Fibroblast of pulmonary artery (primary cell): ENCODE measurements around the gene APOL1.
A peak's percentile ranks its signal among the peaks of the same experiment; 100 is the strongest.

Source experiments
- DNase-seq: peaks from one replicate; pipeline ENCODE4 v3.0.0-alpha.2; 2010; ENCODE audit warnings: low read depth
- H3K4me3 ChIP-seq: replicated peaks from 2 replicates; pipeline ENCODE4 v1.5.1; 2011; ENCODE audit warnings: low read depth, mild to moderate bottlenecking, control low read depth, low read length, moderate library complexity
- TF ChIP-seq, protein P1 (sequence below): IDR thresholded peaks from 2 replicates; pipeline ENCODE4 v1.5.1; 2011; ENCODE audit warnings: mild to moderate bottlenecking, control low read depth, low read length, inconsistent platforms; ENCODE audit errors: missing control alignments

APOL1 gene

DNA sequence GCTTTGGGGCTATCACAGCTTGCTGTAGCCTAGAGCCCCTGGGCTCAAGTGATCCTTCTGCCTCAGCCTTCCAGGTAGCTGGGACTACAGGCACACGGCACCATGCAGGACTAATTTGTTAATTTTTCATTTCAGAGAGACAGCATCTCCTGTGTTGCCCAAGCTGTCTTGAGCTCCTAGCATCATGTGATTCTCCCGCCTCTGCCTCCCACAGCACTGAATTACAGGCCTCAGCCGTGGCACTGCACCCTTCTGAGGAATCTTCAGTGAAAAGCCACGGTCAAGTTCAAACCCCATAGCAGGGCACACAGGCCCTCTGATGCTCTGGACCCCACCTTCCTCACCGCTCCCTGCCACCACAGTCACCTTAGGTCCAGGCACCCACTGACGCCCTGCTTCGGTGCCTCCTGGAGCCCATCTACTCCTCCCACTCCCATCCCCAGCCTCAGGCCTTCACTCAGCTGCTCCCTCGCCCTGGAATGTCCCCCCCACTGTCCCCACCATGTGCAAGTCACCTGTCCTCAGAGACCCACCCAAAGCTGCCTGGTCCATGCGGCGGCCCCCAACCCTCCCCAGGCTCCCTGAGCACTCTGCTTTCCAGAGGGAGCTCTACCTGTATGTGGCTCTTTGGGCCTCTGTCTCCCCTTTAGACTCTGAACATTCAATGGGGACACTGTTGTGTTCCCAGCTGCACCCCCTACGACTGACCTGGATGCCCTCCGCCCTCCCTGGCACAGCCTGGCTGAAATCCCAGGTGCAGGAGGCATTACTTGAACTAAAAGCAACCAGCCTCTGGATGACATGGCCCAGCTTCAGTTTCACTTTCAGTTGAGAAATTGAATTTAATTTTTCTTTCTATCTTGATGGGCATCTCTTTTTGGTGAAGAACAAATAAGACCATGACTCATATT is 15.2 kb upstream of the APOL1 start:
- DNase-seq = peak; percentile 24
- peak overlapping the region; percentile 65 for H3K4me3 ChIP-seq
- TF ChIP-seq, protein P1, sequence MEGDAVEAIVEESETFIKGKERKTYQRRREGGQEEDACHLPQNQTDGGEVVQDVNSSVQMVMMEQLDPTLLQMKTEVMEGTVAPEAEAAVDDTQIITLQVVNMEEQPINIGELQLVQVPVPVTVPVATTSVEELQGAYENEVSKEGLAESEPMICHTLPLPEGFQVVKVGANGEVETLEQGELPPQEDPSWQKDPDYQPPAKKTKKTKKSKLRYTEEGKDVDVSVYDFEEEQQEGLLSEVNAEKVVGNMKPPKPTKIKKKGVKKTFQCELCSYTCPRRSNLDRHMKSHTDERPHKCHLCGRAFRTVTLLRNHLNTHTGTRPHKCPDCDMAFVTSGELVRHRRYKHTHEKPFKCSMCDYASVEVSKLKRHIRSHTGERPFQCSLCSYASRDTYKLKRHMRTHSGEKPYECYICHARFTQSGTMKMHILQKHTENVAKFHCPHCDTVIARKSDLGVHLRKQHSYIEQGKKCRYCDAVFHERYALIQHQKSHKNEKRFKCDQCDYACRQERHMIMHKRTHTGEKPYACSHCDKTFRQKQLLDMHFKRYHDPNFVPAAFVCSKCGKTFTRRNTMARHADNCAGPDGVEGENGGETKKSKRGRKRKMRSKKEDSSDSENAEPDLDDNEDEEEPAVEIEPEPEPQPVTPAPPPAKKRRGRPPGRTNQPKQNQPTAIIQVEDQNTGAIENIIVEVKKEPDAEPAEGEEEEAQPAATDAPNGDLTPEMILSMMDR = no peak

DNA sequence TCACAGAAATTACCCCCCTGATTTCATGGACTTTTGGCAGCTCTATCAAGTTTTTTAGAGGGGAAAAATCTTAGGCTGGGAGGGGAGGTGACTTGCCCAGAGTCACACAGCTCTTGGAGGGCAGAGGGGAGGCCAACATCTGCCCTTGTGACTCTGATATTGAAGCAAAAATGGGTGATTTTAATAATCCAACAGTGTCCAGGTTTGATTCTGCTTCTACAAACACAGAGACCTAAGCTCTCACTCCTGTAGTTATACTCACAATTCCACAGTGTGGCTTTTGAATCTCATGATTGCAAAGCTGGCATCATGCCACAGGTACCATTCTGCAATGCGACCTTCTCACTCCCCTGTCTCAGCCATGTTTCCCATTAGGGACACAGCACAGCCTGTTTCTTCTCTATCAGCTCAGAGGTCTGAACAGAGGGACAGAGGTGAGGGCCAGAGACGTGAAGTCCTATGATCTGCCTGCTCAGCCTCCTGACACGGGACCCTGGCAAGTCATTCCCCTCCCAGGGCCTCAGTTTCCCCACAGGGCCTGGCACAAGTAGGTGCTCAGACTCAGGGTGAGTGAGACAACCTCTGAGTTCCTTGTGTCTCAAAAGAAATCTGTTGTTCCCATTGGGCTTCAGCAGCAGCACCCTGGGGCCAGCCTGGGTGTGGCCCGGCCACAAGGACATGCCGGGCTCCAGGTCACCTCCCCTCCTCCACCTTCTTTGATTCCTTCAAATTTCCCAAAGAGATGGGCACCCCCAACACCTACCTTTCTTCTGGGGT is 14.4 kb upstream of the APOL1 start:
- TF ChIP-seq, protein P1 = no peak
- H3K4me3 ChIP-seq = peak overlapping the region; percentile 65
- peak; percentile 26 for DNase-seq

DNA sequence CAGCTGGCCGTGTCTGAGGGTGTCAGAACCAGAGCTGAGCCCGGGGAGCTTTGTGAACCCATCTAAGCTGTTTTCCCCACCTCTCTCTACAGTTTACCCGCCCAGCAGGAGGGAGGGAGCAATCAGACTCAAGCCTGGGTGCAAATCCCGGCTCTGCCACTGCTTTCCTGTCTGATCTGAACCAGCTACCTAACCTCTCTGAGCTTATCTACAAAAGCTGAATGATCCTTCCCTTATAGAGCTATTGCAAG is 13.9 kb upstream of the APOL1 start:
- TF ChIP-seq, protein P1 = no peak
- peak overlapping the region; percentile 65 for H3K4me3 ChIP-seq
- DNase-seq = no peak

DNA sequence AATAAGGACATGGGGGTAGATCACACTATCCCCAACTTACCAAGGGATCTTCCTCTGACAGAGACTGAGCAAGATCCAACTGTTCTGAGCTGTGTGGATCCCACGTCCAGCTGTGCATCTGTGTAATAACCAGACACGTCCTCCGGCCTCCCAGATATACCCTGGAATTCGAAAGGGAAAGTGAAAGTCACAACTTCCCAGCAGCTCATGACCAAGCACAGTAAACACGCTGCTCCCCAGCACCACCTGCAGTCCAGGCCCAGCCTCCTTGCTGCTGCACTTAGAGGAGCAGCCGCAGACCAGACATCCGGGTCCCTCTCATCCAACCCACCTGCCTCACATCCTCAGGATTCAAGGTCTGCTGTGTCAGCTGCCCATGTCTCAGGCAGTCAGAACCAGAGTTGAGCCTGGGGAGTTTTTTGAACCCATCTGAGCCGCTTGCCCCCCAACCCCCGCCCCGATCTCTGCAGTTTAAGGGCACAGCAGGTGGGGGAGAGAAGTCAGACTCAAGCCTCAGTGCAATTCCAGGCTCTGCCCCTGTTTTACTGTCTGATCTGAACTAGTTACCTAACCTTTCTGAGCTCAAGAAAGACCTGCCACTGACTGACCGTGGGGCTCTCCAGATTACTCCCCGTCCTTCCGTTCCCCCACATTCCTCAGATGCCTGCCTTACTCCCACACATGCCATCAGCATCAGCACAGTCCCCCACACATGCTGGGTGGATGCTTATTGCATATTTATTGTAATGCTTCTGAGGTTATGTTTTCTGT is 13.3 kb upstream of the APOL1 start, which contains the start of gene APOL2:
APOL2 (minus strand) TSS at position 127 of the 771 bp plus-strand sequence. CDS start 6,365 bp downstream, outside the sequence.
- DNase-seq = peak; percentile 93
- peak within 1 kb of the TSS; percentile 65 for H3K4me3 ChIP-seq
- TF ChIP-seq, protein P1 = peak; percentile 74

DNA sequence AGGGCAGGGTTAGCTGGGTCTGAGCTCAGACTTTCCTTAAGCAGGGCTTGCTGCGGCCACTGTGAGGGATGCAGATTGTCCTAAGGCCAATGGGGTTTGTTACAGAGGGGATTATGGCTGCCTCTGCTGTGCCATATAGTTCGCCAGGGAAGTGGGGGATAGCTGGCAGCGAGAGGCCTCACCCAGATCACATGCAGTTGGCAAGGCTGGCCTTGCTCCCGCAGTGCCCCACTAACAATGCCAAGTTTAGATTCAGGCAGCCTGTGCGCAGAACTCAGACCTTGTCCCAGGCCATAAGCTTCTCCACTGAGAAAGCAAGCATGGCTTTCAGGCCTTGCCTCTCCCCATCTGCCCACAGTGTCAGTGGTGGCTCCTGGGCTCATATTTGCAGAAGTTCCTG is 8.9 kb upstream of the APOL1 start:
- TF ChIP-seq, protein P1 = no peak
- H3K4me3 ChIP-seq = no peak overlapping the region
- DNase-seq = no peak

DNA sequence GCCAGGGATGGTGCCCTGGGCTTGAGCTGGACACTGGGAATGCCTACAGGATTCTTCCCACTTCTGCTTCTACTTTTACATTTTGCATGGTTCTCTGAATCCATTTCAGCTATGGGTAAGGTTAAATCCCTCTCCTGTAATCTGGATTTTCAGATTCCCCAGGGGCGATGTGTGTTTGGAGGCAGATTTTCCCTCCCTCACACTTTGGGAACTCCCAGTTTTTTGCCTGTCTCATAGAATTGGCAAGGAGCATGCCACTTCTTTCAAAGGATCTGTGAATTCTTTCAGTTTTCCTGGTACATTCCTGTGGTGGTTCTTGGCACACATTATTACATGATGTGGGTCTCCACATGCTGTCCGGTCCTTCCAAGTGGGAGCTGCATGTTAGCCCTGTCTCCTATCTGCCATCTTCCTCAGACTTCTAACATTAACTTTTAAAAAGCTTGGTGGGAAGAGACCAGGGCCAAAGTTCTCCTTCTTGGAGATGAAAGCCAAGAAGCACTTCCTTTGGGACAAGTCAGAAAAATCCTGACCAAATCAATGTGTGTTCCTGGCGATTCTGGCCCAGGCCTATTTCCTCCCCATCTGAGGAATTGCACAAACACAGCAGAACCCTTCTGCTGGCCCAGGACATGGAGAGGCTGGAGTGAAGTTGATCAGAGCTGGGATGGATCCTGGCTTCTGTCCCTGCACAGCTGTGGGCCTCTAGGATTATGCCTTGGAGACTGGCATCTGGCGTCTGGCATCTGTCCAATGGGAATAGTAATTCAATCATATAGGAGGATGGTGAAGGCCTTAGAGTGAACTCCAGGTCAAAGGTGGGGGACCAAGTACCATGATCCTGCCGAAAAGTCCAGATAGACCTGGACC is 8.2 kb upstream of the APOL1 start:
- no peak overlapping the region for H3K4me3 ChIP-seq
- TF ChIP-seq, protein P1 = no peak
- DNase-seq = peak; percentile 75
